Stimulated activated CD8-positive, alpha-beta memory T cell treated with anti-CD3 and anti-CD28 coated beads, Interleukin-15, amount 100 ng/mL, for 1 hour (primary cell): ENCODE results near the gene ABHD1.
"Not testable (repeated sequence)": the region's sequence is repeated elsewhere in the genome, so short reads cannot be mapped to it uniquely, and the experiment has no call there.

Source experiments
- DNase-seq: peaks from one replicate; pipeline ENCODE4 v3.0.0-alpha.2; 2020; ENCODE audit warnings: low read depth

The ABHD1 gene

GRCh38 chr2:27164960-27165763, 41.5 kb downstream of the ABHD1 start:
- no peak for DNase-seq

GRCh38 chr2:27170581-27171337, 47.1 kb downstream of the ABHD1 start:
- DNase-seq: no peak

- DNase-seq: no peak
These were observed 47.8 kb downstream of the ABHD1 start for GRCh38 chr2:27171351-27171848.

GRCh38 chr2:27174638-27175037, 51.0 kb downstream of the ABHD1 start:
- no peak for DNase-seq

- DNase-seq: no peak
These were observed 51.7 kb downstream of the ABHD1 start for GRCh38 chr2:27175330-27175729.

GRCh38 chr2:27175781-27176180, 52.2 kb downstream of the ABHD1 start:
- not testable (repeated sequence) for DNase-seq

- no peak for DNase-seq
These were observed 54.1 kb downstream of the ABHD1 start for GRCh38 chr2:27177441-27178351.

- DNase-seq: no peak
These were observed 54.9 kb downstream of the ABHD1 start for GRCh38 chr2:27178469-27178868.

GRCh38 chr2:27179344-27180000, 55.9 kb downstream of the ABHD1 start:
- DNase-seq: no peak
